ENCODE data around the gene DPM2. TPM values are rescaled to one million over a fixed set of nuclear protein-coding genes. Genes with fewer than 3 reads are reported as not detected.

DPM2 gene
- total and polyA plus RNA-seq, 8 donors: 1.7 to 98.2 (median 35.3) TPM

DNA sequence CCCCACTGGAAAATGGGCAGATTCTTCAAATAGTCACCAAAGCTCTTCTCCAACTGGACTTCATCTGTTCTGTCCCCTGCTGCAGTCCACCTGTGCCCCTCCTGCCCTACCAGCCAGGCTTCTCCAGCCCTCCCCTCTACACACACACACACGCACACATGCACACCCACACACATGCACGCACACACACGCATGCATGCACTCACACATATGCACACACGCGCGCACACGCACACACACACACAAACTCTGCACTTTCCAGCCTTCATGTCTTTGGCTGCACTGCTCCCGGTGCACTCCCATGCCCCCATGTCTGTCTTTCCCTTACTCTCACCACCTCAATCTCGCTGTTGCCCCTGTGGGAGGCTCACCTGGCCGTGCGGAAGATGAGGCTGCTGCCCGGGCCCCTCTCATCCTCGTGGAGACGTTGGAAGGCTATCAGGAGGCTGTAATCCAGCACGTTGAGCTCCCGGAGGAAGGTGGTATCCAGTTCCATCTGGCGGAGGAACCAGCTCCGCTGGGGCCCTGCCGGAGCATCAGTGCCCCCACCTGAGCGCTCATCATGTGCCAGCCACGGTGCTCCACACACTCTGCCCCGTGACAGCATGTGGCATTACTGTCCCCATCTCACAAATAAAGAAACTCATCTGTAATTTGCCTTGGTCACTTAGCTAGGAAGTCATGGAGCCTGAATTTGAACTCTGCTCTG is 12.8 kb downstream of the DPM2 start:
- WGBS, 5 donors: 86 to 91% (median 89%) methylated on average over 21 to 22 of the region's 22 CpGs
- Histone ChIP-seq H3K9me3 (no peaks in the 10 kb centered on the region), H3K4me3 (no peak overlapping the region), H3K27me3 (peaks cover 0 to 61% (median 20%) of the 10 kb centered on the region in 3 donors), H3K36me3 (no peaks in the 10 kb centered on the region), H3K4me1 (peaks cover 23 to 42% (median 33%) of the 10 kb centered on the region in 4 donors), H3K27ac (no peak overlapping the region)
- TF ChIP-seq EP300 (IDR thresholded peaks at IDR 0.05): no peak
- no peak for TF ChIP-seq POLR2A (IDR thresholded peaks at IDR 0.05)
- TF ChIP-seq POLR2AphosphoS5 (IDR thresholded peaks at IDR 0.05): no peak
- TF ChIP-seq CTCF (IDR thresholded peaks at IDR 0.05): no peak
- no peak for DNase-seq
- intact Hi-C loops (cut with DNase I; ENCODE audit: low total_unique reads): loop anchor here (5.0 kb wide), 1 partner anchor 333 kb away; no protein-coding TSS in a partner anchor

GRCh38 chr9:127923771-127924170 is 13.9 kb downstream of the DPM2 start:
- DNase-seq: no peak
- TF ChIP-seq POLR2A (IDR thresholded peaks at IDR 0.05): no peak
- TF ChIP-seq CTCF (IDR thresholded peaks at IDR 0.05): no peak
- no peak for TF ChIP-seq EP300 (IDR thresholded peaks at IDR 0.05)
- no peak for TF ChIP-seq POLR2AphosphoS5 (IDR thresholded peaks at IDR 0.05)
- peaks cover 34 to 53% (median 41%) of the 10 kb centered on the region in 4 donors for H3K4me1 ChIP-seq
- H3K27me3 ChIP-seq: peaks cover 0 to 50% (median 20%) of the 10 kb centered on the region in 3 donors
- no peak overlapping the region for H3K27ac ChIP-seq
- no peaks in the 10 kb centered on the region for H3K9me3 ChIP-seq
- no peak overlapping the region for H3K4me3 ChIP-seq
- no peaks in the 10 kb centered on the region for H3K36me3 ChIP-seq
- intact Hi-C loops (cut with DNase I; ENCODE audit: low total_unique reads): loop anchor here (5.0 kb wide), 1 partner anchor 331 kb away; no protein-coding TSS in a partner anchor
- 73 to 81% (median 79%) methylated on average over 8 of the region's 8 CpGs for WGBS, 5 donors

- no peak for DNase-seq
- H3K27me3 ChIP-seq: peaks cover 0 to 43% (median 19%) of the 10 kb centered on the region in 3 donors
- 54 to 68% (median 60%) methylated on average over 6 of the region's 6 CpGs for WGBS, 5 donors
- peaks cover 38 to 53% (median 43%) of the 10 kb centered on the region in 4 donors for H3K4me1 ChIP-seq
- TF ChIP-seq CTCF (IDR thresholded peaks at IDR 0.05) (no peak), POLR2AphosphoS5 (IDR thresholded peaks at IDR 0.05) (no peak), EP300 (IDR thresholded peaks at IDR 0.05) (no peak), POLR2A (IDR thresholded peaks at IDR 0.05) (no peak)
- no peaks in the 10 kb centered on the region for H3K36me3 ChIP-seq
- no peaks in the 10 kb centered on the region for H3K9me3 ChIP-seq
- H3K4me3 ChIP-seq: no peak overlapping the region
- no peak overlapping the region for H3K27ac ChIP-seq
- intact Hi-C loops (cut with DNase I; ENCODE audit: low total_unique reads): loop anchor here (5.0 kb wide), 1 partner anchor 331 kb away; no protein-coding TSS in a partner anchor
Measured at GRCh38 chr9:127923046-127923445, 14.6 kb downstream of the DPM2 start.

- Histone ChIP-seq H3K27ac (no peak overlapping the region), H3K4me1 (peaks cover 33 to 51% (median 40%) of the 10 kb centered on the region in 4 donors), H3K4me3 (peak overlapping the region in 3 of 4 donors; percentile 7 to 31 (median 13)), H3K36me3 (no peaks in the 10 kb centered on the region), H3K9me3 (no peaks in the 10 kb centered on the region), H3K27me3 (peaks cover 0 to 29% (median 5%) of the 10 kb centered on the region in 3 donors)
- peak; percentile 81 to 85 for DNase-seq
- WGBS, 5 donors: 13 to 18% (median 15%) methylated on average over 31 to 45 of the region's 45 CpGs
- intact Hi-C loops (cut with DNase I; ENCODE audit: low total_unique reads): loop anchor here (5.0 kb wide), 1 partner anchor 329 kb away; no protein-coding TSS in a partner anchor
- TF ChIP-seq CTCF (IDR thresholded peaks at IDR 0.05): peak in 5 of 7 experiments; percentile 93 to 99 (median 96)
- TF ChIP-seq POLR2AphosphoS5 (IDR thresholded peaks at IDR 0.05): peak in 1 of 3 donors; percentile 33
- TF ChIP-seq EP300 (IDR thresholded peaks at IDR 0.05): no peak
Measured at GRCh38 chr9:127921557-127922120, 16.0 kb downstream of the DPM2 start.
